NT2/D1 (cell line): ENCODE data around the gene RAB11A.

Experiments used
- DNase-seq: peaks from one replicate; pipeline ENCODE4 v3.0.0-alpha.2; 2011; ENCODE audit warnings: low read depth, low spot score
- H3K27me3 ChIP-seq: 2 replicates; pipeline ENCODE4 v1.6.0; 2011; ENCODE audit warnings: mild to moderate bottlenecking; ENCODE audit not compliant: insufficient read length, insufficient read depth
- H3K36me3 ChIP-seq: 2 replicates; pipeline ENCODE4 v1.6.1; 2011; ENCODE audit warnings: mild to moderate bottlenecking, low read length, mixed read lengths; ENCODE audit not compliant: insufficient read depth, insufficient read length
- H3K4me1 ChIP-seq: 2 replicates; pipeline ENCODE4 v1.5.1; 2011; ENCODE audit not compliant: insufficient read depth, insufficient read length
- H3K4me3 ChIP-seq: 2 replicates; pipeline ENCODE4 v1.5.1; 2011; ENCODE audit warnings: low read depth; ENCODE audit not compliant: insufficient read length
- H3K9ac ChIP-seq: 2 replicates; pipeline ENCODE4 v1.6.0; 2011; ENCODE audit warnings: low read depth; ENCODE audit not compliant: insufficient read length
- H3K9me3 ChIP-seq: 2 replicates; pipeline ENCODE4 v1.5.1; 2011; ENCODE audit warnings: mild to moderate bottlenecking, low read length; ENCODE audit not compliant: insufficient read depth
- SUZ12 ChIP-seq: IDR thresholded peaks from 2 replicates; pipeline ENCODE4 v1.6.1; 2011; ENCODE audit not compliant: insufficient read length, insufficient read depth; ENCODE audit errors: extremely low read depth
- YY1 ChIP-seq: IDR thresholded peaks from 2 replicates; pipeline ENCODE4 v1.6.1; 2011; ENCODE audit not compliant: insufficient read length, insufficient read depth
- ZNF274 ChIP-seq: IDR thresholded peaks from 2 replicates; pipeline ENCODE4 v1.6.1; 2011; ENCODE audit warnings: mild to moderate bottlenecking, low read depth, low read length

The RAB11A gene

DNA sequence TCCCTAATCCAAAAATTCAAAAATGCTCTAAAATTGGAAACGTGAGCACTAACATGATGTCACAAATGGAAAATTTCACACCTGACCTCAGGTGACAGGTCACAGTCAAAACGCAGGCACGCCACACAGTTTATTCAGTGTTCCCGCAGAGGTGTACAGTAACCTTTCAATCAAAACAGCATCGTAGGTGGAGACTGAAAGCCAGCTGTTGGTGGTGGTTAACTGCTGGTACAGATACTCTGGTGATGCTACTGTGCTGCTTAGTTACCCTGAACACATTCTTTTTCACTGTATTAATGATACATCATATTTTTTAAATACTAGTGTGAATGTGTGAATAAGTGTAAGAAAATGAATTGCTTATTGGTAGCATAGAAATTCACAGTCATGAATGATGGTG lies 23.8 kb downstream of the RAB11A start:
- peaks cover 59% of the 10 kb centered on the region for H3K36me3 ChIP-seq

DNA sequence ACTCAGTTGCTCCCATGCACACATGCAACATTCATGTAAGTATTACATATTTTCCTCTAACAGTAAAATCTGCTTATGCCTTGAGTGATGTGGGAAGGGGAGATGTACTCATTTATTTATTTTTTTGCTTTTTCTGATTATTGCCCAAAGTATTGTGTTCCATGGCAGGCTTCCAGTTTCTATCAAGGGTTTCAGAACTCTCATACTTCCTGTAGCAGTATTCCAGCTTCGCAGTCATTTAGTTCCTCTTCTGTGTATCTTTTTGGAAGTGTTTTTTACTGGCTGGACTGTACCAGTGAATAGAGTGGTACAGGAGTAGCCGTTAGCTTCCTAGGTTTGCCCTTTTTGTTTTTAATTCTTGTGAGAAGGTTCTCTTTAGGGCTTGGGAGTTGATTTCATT lies 26.9 kb downstream of the RAB11A start:
- H3K4me1 ChIP-seq = no peaks in the 10 kb centered on the region
- TF ChIP-seq ZNF274 = no peak
- TF ChIP-seq SUZ12 = no peak
- TF ChIP-seq YY1 = no peak
- DNase-seq = no peak
- H3K9me3 ChIP-seq = no peaks in the 10 kb centered on the region
- no peak overlapping the region for H3K9ac ChIP-seq
- no peak overlapping the region for H3K4me3 ChIP-seq
- H3K36me3 ChIP-seq = peaks cover 57% of the 10 kb centered on the region
- H3K27me3 ChIP-seq = no peaks in the 10 kb centered on the region

More for the DNA sequence above, 23.8 kb downstream of the RAB11A start:
- Histone ChIP-seq H3K27me3 (no peaks in the 10 kb centered on the region), H3K9ac (no peak overlapping the region), H3K4me3 (no peak overlapping the region), H3K9me3 (no peaks in the 10 kb centered on the region), H3K4me1 (no peaks in the 10 kb centered on the region)
- TF ChIP-seq SUZ12 (no peak), ZNF274 (no peak), YY1 (no peak)
- DNase-seq = no peak

DNA sequence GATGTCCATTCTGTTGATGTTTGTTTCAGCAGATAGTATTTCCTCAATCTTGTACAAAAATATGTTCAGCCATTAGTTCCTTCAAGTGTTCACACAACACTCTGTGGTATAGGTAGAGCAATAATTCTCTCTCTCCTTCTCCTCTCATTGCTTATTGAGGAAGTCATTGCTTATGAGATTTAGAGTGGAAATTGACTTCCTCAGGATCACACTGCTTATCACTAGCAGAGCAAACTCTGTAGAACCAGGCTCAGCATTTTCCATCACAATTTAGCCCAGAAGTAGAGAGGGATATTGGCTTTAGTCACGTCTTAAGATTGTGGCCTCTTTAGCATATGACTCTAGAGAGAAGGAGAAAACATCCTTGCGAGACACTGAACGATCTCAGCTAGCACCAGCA lies 31.2 kb downstream of the RAB11A start:
- Histone ChIP-seq H3K9ac (no peak overlapping the region), H3K27me3 (no peaks in the 10 kb centered on the region), H3K4me1 (peaks cover 9% of the 10 kb centered on the region), H3K36me3 (peaks cover 59% of the 10 kb centered on the region), H3K9me3 (no peaks in the 10 kb centered on the region), H3K4me3 (no peak overlapping the region)
- TF ChIP-seq YY1 = no peak
- no peak for DNase-seq

DNA sequence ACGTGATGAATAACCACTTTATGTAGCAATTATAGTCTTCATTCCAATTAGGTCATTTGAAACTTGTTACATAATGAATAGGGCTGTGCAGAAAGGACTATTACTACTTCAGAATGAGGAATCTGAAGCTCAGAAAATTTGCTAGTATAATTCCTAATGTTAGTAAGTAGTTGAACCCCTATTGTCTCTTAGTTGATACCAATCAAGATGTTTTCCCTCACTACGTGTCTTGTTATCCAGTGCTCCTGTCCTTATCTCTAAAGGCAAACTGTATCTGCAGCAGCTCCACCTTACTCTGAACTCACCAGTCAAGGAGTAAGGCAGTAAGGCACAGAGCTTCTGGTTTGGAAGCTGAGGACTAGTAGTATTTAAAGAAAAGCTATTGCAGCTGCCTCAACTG lies 32.0 kb downstream of the RAB11A start:
- peaks cover 54% of the 10 kb centered on the region for H3K36me3 ChIP-seq
- no peak overlapping the region for H3K9ac ChIP-seq
- no peak for DNase-seq
- H3K9me3 ChIP-seq = no peaks in the 10 kb centered on the region
- TF ChIP-seq ZNF274 (no peak), YY1 (no peak), SUZ12 (no peak)
- H3K4me3 ChIP-seq = no peak overlapping the region
- no peaks in the 10 kb centered on the region for H3K27me3 ChIP-seq
- H3K4me1 ChIP-seq = peaks cover 9% of the 10 kb centered on the region

DNA sequence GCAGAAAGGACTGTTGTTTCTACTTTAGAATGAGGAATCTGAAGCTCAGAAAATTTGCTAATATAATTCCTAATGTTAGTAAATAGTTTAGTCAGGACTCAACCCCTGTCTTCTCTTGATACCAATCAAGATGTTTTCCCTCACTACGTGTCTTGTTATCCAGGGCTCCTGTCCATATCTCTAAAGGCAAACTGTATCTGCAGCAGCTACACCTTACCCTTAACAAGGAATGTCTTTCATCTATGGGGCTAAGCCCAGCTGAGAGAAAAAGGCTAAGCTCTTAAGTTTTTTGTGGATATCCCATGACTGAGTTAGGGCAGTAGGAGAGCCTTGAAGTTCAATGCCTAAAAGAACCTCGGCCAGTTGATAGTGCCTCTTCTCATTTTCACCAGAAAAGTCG lies 32.5 kb downstream of the RAB11A start:
- Histone ChIP-seq H3K9ac (no peak overlapping the region), H3K9me3 (no peaks in the 10 kb centered on the region), H3K4me1 (peaks cover 9% of the 10 kb centered on the region), H3K36me3 (peaks cover 54% of the 10 kb centered on the region), H3K27me3 (no peaks in the 10 kb centered on the region), H3K4me3 (no peak overlapping the region)
- TF ChIP-seq YY1 = no peak
- no peak for TF ChIP-seq SUZ12
- no peak for TF ChIP-seq ZNF274
- no peak for DNase-seq

- no peaks in the 10 kb centered on the region for H3K27me3 ChIP-seq
- no peak for TF ChIP-seq ZNF274
- no peak for TF ChIP-seq YY1
- TF ChIP-seq SUZ12 = no peak
- no peak overlapping the region for H3K9ac ChIP-seq
- peak; percentile 55 for DNase-seq
- H3K9me3 ChIP-seq = no peaks in the 10 kb centered on the region
- H3K4me1 ChIP-seq = peaks cover 9% of the 10 kb centered on the region
- H3K4me3 ChIP-seq = no peak overlapping the region
- H3K36me3 ChIP-seq = peaks cover 54% of the 10 kb centered on the region
Measured at GRCh38 chr15:65902373-65902772, 33.1 kb downstream of the RAB11A start.

- Histone ChIP-seq H3K4me3 (no peak overlapping the region), H3K27me3 (no peaks in the 10 kb centered on the region), H3K4me1 (peaks cover 9% of the 10 kb centered on the region), H3K9me3 (no peaks in the 10 kb centered on the region), H3K9ac (no peak overlapping the region), H3K36me3 (peaks cover 55% of the 10 kb centered on the region)
- TF ChIP-seq SUZ12 (no peak), YY1 (no peak), ZNF274 (no peak)
- peak; percentile 44 for DNase-seq
Measured at GRCh38 chr15:65903296-65904073, 34.2 kb downstream of the RAB11A start.

- TF ChIP-seq ZNF274 = no peak
- no peak for TF ChIP-seq YY1
- no peak for TF ChIP-seq SUZ12
- Histone ChIP-seq H3K36me3 (peaks cover 50% of the 10 kb centered on the region), H3K9me3 (no peaks in the 10 kb centered on the region), H3K9ac (no peak overlapping the region), H3K4me3 (no peak overlapping the region), H3K4me1 (peaks cover 9% of the 10 kb centered on the region), H3K27me3 (no peaks in the 10 kb centered on the region)
- no peak for DNase-seq
Measured at GRCh38 chr15:65904301-65904700, 35.0 kb downstream of the RAB11A start.
